CD14-positive monocyte (primary cell): ENCODE data around the gene CNTNAP2. TPM values are rescaled to one million over a fixed set of nuclear protein-coding genes. Genes with fewer than 3 reads are reported as not detected.

ENCODE experiments used
- DNase-seq, 3 donors: peaks; one replicate each; pipeline ENCODE4 v3.0.0-alpha.2; 2011 to 2022
- H2AFZ ChIP-seq: 2 replicates; pipeline ENCODE4 v1.6.0; 2012; ENCODE audit warnings: mild to moderate bottlenecking, low read depth, low read length, inconsistent platforms; ENCODE audit not compliant: insufficient read depth, poor library complexity, severe bottlenecking
- H3K27ac ChIP-seq, 2 donors: 1 replicate in 1 of 2; 2 replicates in 1 of 2; pipeline ENCODE4 v1.5.1; 2012 to 2013; ENCODE audit warnings: low read length in 2 of 2, control low read depth in 1 of 2, inconsistent platforms in 1 of 2, low read depth in 1 of 2, mild to moderate bottlenecking in 1 of 2
- H3K27me3 ChIP-seq, 2 donors: one replicate each; pipeline versions ENCODE4 v1.6.0 to v1.6.1; 2011 to 2013; ENCODE audit warnings: low read length in 2 of 2; ENCODE audit not compliant: control insufficient read depth in 2 of 2, insufficient read depth in 2 of 2
- H3K36me3 ChIP-seq, 2 donors: replicated peaks in 1 of 2; 1 replicate in 1 of 2; 2 replicates in 1 of 2; pipeline versions ENCODE4 v1.5.1 to v1.6.1; 2012 to 2013; ENCODE audit warnings: low read length in 2 of 2, control low read depth in 1 of 2, inconsistent platforms in 1 of 2, mild to moderate bottlenecking in 1 of 2; ENCODE audit not compliant: insufficient read depth in 2 of 2, control insufficient read depth in 1 of 2
- H3K4me1 ChIP-seq, 2 donors: 1 replicate in 1 of 2; 2 replicates in 1 of 2; pipeline versions ENCODE4 v1.5.1 to v1.6.1; 2012 to 2013; ENCODE audit warnings: low read length in 2 of 2, control low read depth in 1 of 2, inconsistent platforms in 1 of 2, mild to moderate bottlenecking in 1 of 2, moderate library complexity in 1 of 2; ENCODE audit not compliant: insufficient read depth in 2 of 2, control insufficient read depth in 1 of 2
- H3K4me2 ChIP-seq: replicated peaks from 2 replicates; pipeline ENCODE3; 2012; ENCODE audit warnings: low read length, moderate library complexity, mild to moderate bottlenecking; ENCODE audit not compliant: poor library complexity, severe bottlenecking; ENCODE audit errors: extremely low read depth
- H3K4me3 ChIP-seq, 3 experiments: fragments of 200-600 bp in 1 of 3; sonication (generic) in 1 of 3; replicated peaks in 1 of 3; 1 replicate in 2 of 3; 2 replicates in 1 of 3; pipeline ENCODE4 v1.5.1; 2011 to 2013; ENCODE audit warnings: low read length in 3 of 3, mild to moderate bottlenecking in 3 of 3, control low read depth in 2 of 3, low read depth in 2 of 3, inconsistent platforms in 1 of 3, moderate library complexity in 1 of 3
- H3K79me2 ChIP-seq: 2 replicates; pipeline ENCODE4 v1.6.0; 2012; ENCODE audit warnings: mild to moderate bottlenecking, control low read depth, inconsistent platforms, low read length, moderate library complexity; ENCODE audit not compliant: insufficient read depth
- H3K9ac ChIP-seq: 2 replicates; pipeline ENCODE4 v1.6.0; 2017; ENCODE audit warnings: low read length, mild to moderate bottlenecking; ENCODE audit not compliant: insufficient read depth, poor library complexity, severe bottlenecking
- H3K9me3 ChIP-seq, 2 donors: replicated peaks in 1 of 2; 1 replicate in 1 of 2; 2 replicates in 1 of 2; pipeline versions ENCODE4 v1.5.1 to v1.6.1; 2012 to 2013; ENCODE audit warnings: low read length in 2 of 2, control low read depth in 1 of 2; ENCODE audit not compliant: control insufficient read depth in 1 of 2, insufficient read depth in 1 of 2
- H4K20me1 ChIP-seq: 2 replicates; pipeline ENCODE4 v1.6.0; 2012; ENCODE audit warnings: mild to moderate bottlenecking, low read length, control low read depth, moderate library complexity; ENCODE audit not compliant: insufficient read depth
- H3K27ac Mint-ChIP-seq, 7 donors: one replicate each; pipeline ENCODE4 v1.8.0; 2020; ENCODE audit warnings: mild to moderate bottlenecking in 7 of 7, mixed read lengths in 7 of 7, moderate library complexity in 6 of 7, inconsistent platforms in 2 of 7
- H3K27me3 Mint-ChIP-seq, 3 donors: one replicate each; pipeline ENCODE4 v1.8.0; 2021 to 2022; ENCODE audit warnings: low read depth in 3 of 3, mild to moderate bottlenecking in 3 of 3, mixed read lengths in 3 of 3, moderate library complexity in 3 of 3, inconsistent platforms in 1 of 3
- H3K36me3 Mint-ChIP-seq, 2 donors: one replicate each; pipeline ENCODE4 v1.8.0; 2020; ENCODE audit warnings: mixed read lengths in 2 of 2, inconsistent platforms in 1 of 2, mild to moderate bottlenecking in 1 of 2
- H3K4me1 Mint-ChIP-seq: one replicate; pipeline ENCODE4 v1.8.0; 2020; ENCODE audit warnings: mild to moderate bottlenecking, mixed read lengths
- H3K4me3 Mint-ChIP-seq, 2 donors: one replicate each; pipeline ENCODE4 v1.8.0; 2020; ENCODE audit warnings: mild to moderate bottlenecking in 2 of 2, mixed read lengths in 2 of 2, moderate library complexity in 1 of 2
- H3K9me3 Mint-ChIP-seq, 7 donors: one replicate each; pipeline ENCODE4 v1.8.0; 2020 to 2022; ENCODE audit warnings: mixed read lengths in 7 of 7, mild to moderate bottlenecking in 6 of 7, moderate library complexity in 6 of 7, inconsistent platforms in 2 of 7
- WGBS: methylation state at CpG from one replicate; pipeline ENCODE4 v1.1.5; 2013; ENCODE audit warnings: missing lambda C conversion rate; ENCODE audit not compliant: insufficient coverage; 5-methylcytosine and 5-hydroxymethylcytosine counted together
- intact Hi-C, 2 donors: fragments of 100-400 bp; cut with micrococcal nuclease; formaldehyde crosslinking; loops; one replicate each; pipeline versions ENCODE4 v1.15.0 to v1.15.1; 2023
- polyA plus RNA-seq, 3 donors: library from polyadenylated mRNA; depleted of rRNA in 1 of 3; unstranded in 2 of 3; stranded (reverse) in 1 of 3; fragments of 300-500 nt in 2 of 3; fragments of >200 nt in 1 of 3; fragmentation: Illumina TruSeq in 2 of 3; gene quantifications; 1 replicate in 2 of 3; 2 replicates in 1 of 3; pipeline ENCODE4 v1.2.3, GENCODE V29; 2012 to 2021
- TF ChIP-seq, protein P1 (sequence below): fragments of 200-600 bp; IDR thresholded peaks from one replicate; pipeline ENCODE4 v1.8.0; 2022; ENCODE audit warnings: antibody characterized with exemption, mild to moderate bottlenecking

The CNTNAP2 gene
- polyA plus RNA-seq, 3 donors: 0.01 TPM; not detected in 2

DNA sequence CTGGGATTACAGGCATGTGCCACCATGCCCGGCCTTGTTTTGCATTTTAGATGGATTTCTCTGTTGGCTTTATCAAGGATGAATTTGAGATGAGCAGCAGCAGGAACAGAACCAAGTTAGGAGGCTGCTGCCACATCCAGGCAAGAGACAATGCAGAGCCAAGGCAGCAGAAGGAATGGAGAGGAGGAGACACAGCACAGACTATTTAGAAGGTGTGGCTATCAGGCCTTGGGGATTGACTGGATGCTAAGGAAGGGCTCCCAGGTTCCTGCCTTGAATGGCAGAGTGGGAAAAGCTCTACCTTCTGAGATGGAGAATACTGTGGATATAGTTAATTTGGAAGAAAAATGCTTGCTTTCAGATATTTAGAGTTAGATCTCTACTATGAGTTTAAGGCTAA is 1989.3 kb downstream of the CNTNAP2 start:
- Mint-ChIP-seq H3K36me3 (no peaks in the 10 kb centered on the region), H3K27ac (no peak overlapping the region), H3K4me3 (no peak overlapping the region), H3K9me3 (peaks cover 0 to 8% (median 5%) of the 10 kb centered on the region in 7 donors), H3K27me3 (no peaks in the 10 kb centered on the region), H3K4me1 (no peaks in the 10 kb centered on the region)
- no peak overlapping the region for H2AFZ ChIP-seq
- H3K27ac ChIP-seq: no peak overlapping the region
- no peaks in the 10 kb centered on the region for H3K27me3 ChIP-seq
- H3K4me1 ChIP-seq: no peaks in the 10 kb centered on the region
- intact Hi-C loops: no loop called here
- no peak overlapping the region for H3K4me3 ChIP-seq
- H3K79me2 ChIP-seq: no peaks in the 10 kb centered on the region
- H3K9ac ChIP-seq: no peak overlapping the region
- TF ChIP-seq, protein P1, sequence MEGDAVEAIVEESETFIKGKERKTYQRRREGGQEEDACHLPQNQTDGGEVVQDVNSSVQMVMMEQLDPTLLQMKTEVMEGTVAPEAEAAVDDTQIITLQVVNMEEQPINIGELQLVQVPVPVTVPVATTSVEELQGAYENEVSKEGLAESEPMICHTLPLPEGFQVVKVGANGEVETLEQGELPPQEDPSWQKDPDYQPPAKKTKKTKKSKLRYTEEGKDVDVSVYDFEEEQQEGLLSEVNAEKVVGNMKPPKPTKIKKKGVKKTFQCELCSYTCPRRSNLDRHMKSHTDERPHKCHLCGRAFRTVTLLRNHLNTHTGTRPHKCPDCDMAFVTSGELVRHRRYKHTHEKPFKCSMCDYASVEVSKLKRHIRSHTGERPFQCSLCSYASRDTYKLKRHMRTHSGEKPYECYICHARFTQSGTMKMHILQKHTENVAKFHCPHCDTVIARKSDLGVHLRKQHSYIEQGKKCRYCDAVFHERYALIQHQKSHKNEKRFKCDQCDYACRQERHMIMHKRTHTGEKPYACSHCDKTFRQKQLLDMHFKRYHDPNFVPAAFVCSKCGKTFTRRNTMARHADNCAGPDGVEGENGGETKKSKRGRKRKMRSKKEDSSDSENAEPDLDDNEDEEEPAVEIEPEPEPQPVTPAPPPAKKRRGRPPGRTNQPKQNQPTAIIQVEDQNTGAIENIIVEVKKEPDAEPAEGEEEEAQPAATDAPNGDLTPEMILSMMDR: no peak
- no peak overlapping the region for H3K4me2 ChIP-seq
- H3K36me3 ChIP-seq: no peaks in the 10 kb centered on the region
- WGBS: 100% methylated on average over 1 of the region's 1 CpG
- H4K20me1 ChIP-seq: no peaks in the 10 kb centered on the region
- DNase-seq: no peak
- peaks cover 0 to 2% of the 10 kb centered on the region in 2 donors for H3K9me3 ChIP-seq

DNA sequence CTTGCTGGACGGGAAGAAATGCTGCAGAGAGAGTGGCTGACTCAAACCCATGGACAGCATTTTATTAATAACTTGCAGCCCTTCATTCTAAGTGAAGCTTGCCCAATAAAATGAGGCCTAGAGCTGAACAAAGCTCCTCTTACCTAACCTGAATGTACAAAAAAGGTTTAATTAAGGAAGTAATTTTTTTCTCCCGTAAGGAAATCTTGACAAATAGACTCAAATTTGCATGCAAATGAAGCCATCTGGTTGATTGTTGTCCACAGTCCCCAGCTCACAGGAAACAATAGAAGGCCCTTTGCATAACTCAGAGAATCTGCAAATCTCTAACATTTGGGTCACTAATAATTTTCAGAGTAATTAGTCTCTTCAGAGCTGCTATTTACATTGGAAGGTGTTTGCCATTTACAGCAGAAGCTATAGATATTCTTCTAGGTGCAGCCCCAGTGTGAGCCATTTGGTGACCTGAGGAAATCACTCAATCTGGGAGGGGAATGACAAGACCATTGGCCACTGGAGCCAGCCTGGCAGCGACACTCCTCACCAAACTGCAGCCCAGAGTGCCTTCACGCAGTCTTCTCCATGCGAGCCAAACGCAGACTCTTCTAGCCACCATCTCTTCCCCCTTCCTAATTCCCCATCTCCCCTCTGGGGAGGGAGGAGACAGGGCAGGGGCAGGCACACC is 1991.0 kb downstream of the CNTNAP2 start:
- Mint-ChIP-seq H3K4me3 (no peak overlapping the region), H3K27ac (no peak overlapping the region), H3K27me3 (peaks cover 0 to 1% (median 0%) of the 10 kb centered on the region in 3 donors), H3K4me1 (no peaks in the 10 kb centered on the region), H3K36me3 (no peaks in the 10 kb centered on the region), H3K9me3 (peaks cover 0 to 7% (median 4%) of the 10 kb centered on the region in 7 donors)
- no peak overlapping the region for H3K4me3 ChIP-seq
- TF ChIP-seq, protein P1: no peak
- no peaks in the 10 kb centered on the region for H3K79me2 ChIP-seq
- WGBS: 100% methylated on average over 2 of the region's 6 CpGs
- H3K4me2 ChIP-seq: no peak overlapping the region
- H3K9me3 ChIP-seq: peaks cover 0 to 2% of the 10 kb centered on the region in 2 donors
- no peak overlapping the region for H3K27ac ChIP-seq
- H4K20me1 ChIP-seq: no peaks in the 10 kb centered on the region
- H3K36me3 ChIP-seq: no peaks in the 10 kb centered on the region
- H2AFZ ChIP-seq: no peak overlapping the region
- intact Hi-C loops: no loop called here
- H3K4me1 ChIP-seq: no peaks in the 10 kb centered on the region
- H3K9ac ChIP-seq: no peak overlapping the region
- H3K27me3 ChIP-seq: no peaks in the 10 kb centered on the region
- no peak for DNase-seq
